Liver (tissue), 9 donors: Measurements from ENCODE around the gene AKT3. TPM values are rescaled to one million over a fixed set of nuclear protein-coding genes. Genes with fewer than 3 reads are reported as not detected.

Experiments
- DNase-seq: peaks from one replicate; pipeline ENCODE4 v3.0.0-alpha.2; 2017; ENCODE audit warnings: low spot score
- H3K27ac ChIP-seq, 2 donors: one replicate each; pipeline ENCODE4 v1.7.0; 2013; ENCODE audit warnings: inconsistent platforms in 2 of 2, low read length in 2 of 2, control low read depth in 1 of 2, low read depth in 1 of 2, mild to moderate bottlenecking in 1 of 2
- H3K27me3 ChIP-seq, 4 donors: one replicate each; pipeline versions ENCODE4 v1.6.1 to v1.7.0; 2013; ENCODE audit warnings: low read length in 3 of 4, inconsistent platforms in 1 of 4, mild to moderate bottlenecking in 1 of 4, moderate library complexity in 1 of 4; ENCODE audit not compliant: control insufficient read depth in 4 of 4, insufficient read depth in 4 of 4
- H3K36me3 ChIP-seq, 4 donors: one replicate each; pipeline versions ENCODE4 v1.6.1 to v1.7.0; 2013; ENCODE audit warnings: low read length in 3 of 4, mild to moderate bottlenecking in 3 of 4, low read depth in 1 of 4, moderate library complexity in 1 of 4; ENCODE audit not compliant: control insufficient read depth in 4 of 4, insufficient read depth in 3 of 4
- H3K4me1 ChIP-seq, 4 donors: one replicate each; pipeline versions ENCODE4 v1.6.1 to v1.7.0; 2013; ENCODE audit warnings: low read length in 3 of 4, mild to moderate bottlenecking in 3 of 4, moderate library complexity in 1 of 4; ENCODE audit not compliant: control insufficient read depth in 4 of 4, insufficient read depth in 4 of 4
- H3K4me3 ChIP-seq, 3 donors: one replicate each; pipeline versions ENCODE4 v1.6.1 to v1.7.0; 2013; ENCODE audit warnings: low read length in 3 of 3, control low read depth in 1 of 3, low read depth in 1 of 3, mild to moderate bottlenecking in 1 of 3
- H3K9ac ChIP-seq, 2 donors: one replicate each; pipeline ENCODE4 v1.7.0; 2013; ENCODE audit warnings: low read length in 2 of 2, mild to moderate bottlenecking in 2 of 2, moderate library complexity in 2 of 2, control low read depth in 1 of 2, low read depth in 1 of 2
- H3K9me3 ChIP-seq, 4 donors: one replicate each; pipeline versions ENCODE4 v1.6.1 to v1.7.0; 2013; ENCODE audit warnings: low read length in 3 of 4; ENCODE audit not compliant: control insufficient read depth in 4 of 4
- ATF3 ChIP-seq: IDR thresholded peaks from 2 replicates; pipeline ENCODE4 v1.6.1; 2016; ENCODE audit warnings: antibody characterized with exemption
- EGR1 ChIP-seq, 2 donors: IDR thresholded peaks; 2 replicates each; pipeline ENCODE4 v1.6.1; 2016 to 2018; ENCODE audit warnings: antibody characterized with exemption in 2 of 2, low read depth in 2 of 2
- FOXA1 ChIP-seq: IDR thresholded peaks from 2 replicates; pipeline ENCODE4 v1.6.1; 2016; ENCODE audit warnings: antibody characterized with exemption
- FOXA2 ChIP-seq: IDR thresholded peaks from 2 replicates; pipeline ENCODE4 v1.6.1; 2016; ENCODE audit warnings: antibody characterized with exemption
- GABPA ChIP-seq, 2 donors: IDR thresholded peaks in 1 of 2; conservative IDR thresholded peaks in 1 of 2; 2 replicates each; pipeline ENCODE4 v1.6.1; 2016; ENCODE audit warnings: antibody characterized with exemption in 2 of 2, mild to moderate bottlenecking in 1 of 2, moderate library complexity in 1 of 2
- HNF4A ChIP-seq, 2 donors: conservative IDR thresholded peaks; 2 replicates each; pipeline ENCODE4 v1.6.1; 2016; ENCODE audit warnings: antibody characterized with exemption in 2 of 2, mild to moderate bottlenecking in 2 of 2
- HNF4G ChIP-seq: IDR thresholded peaks from 2 replicates; pipeline ENCODE4 v1.6.1; 2016; ENCODE audit warnings: antibody characterized with exemption
- JUND ChIP-seq, 2 donors: IDR thresholded peaks; 2 replicates each; pipeline ENCODE4 v1.6.1; 2016; ENCODE audit warnings: antibody characterized with exemption in 2 of 2
- MAX ChIP-seq: IDR thresholded peaks from 2 replicates; pipeline ENCODE4 v1.6.1; 2016; ENCODE audit warnings: antibody characterized with exemption
- NR2F2 ChIP-seq: IDR thresholded peaks from 2 replicates; pipeline ENCODE4 v1.6.1; 2016; ENCODE audit warnings: antibody characterized with exemption
- RAD21 ChIP-seq, 2 donors: IDR thresholded peaks; 2 replicates each; pipeline ENCODE4 v1.6.1; 2016; ENCODE audit warnings: antibody characterized with exemption in 2 of 2, mild to moderate bottlenecking in 2 of 2
- REST ChIP-seq: IDR thresholded peaks from 2 replicates; pipeline ENCODE4 v1.6.1; 2016; ENCODE audit warnings: antibody characterized with exemption, mild to moderate bottlenecking
- RXRA ChIP-seq, 2 donors: IDR thresholded peaks; 2 replicates each; pipeline ENCODE4 v1.6.1; 2017 to 2018; ENCODE audit warnings: antibody characterized with exemption in 2 of 2, mild to moderate bottlenecking in 1 of 2
- SP1 ChIP-seq: IDR thresholded peaks from 2 replicates; pipeline ENCODE4 v1.6.1; 2018; ENCODE audit warnings: antibody characterized with exemption, mild to moderate bottlenecking
- TAF1 ChIP-seq: conservative IDR thresholded peaks from 2 replicates; pipeline ENCODE4 v1.6.1; 2016; ENCODE audit warnings: antibody characterized with exemption, mild to moderate bottlenecking
- YY1 ChIP-seq: IDR thresholded peaks from 2 replicates; pipeline ENCODE4 v1.6.1; 2016; ENCODE audit warnings: antibody characterized with exemption, mild to moderate bottlenecking
- ZBTB33 ChIP-seq: IDR thresholded peaks from 2 replicates; pipeline ENCODE4 v1.6.1; 2016; ENCODE audit warnings: antibody characterized with exemption
- WGBS: extraction: QIAGEN DNeasy Blood & Tissue Kit; methylation state at CpG from one replicate; pipeline ENCODE4 v1.1.7; 2013; 5-methylcytosine and 5-hydroxymethylcytosine counted together
- polyA plus RNA-seq, 2 donors: library from polyadenylated mRNA; stranded (reverse) in 1 of 2; unstranded in 1 of 2; fragments of 200-250 nt in 1 of 2; fragments of >200 nt in 1 of 2; fragmentation: Nextera tagmentation in 1 of 2; extraction: Ambion mirVana in 1 of 2; gene quantifications; one replicate each; pipeline versions ENCODE4 v1.2.1 to v1.2.3, GENCODE V29; 2013 to 2015
- total RNA-seq, 2 donors: library from RNA; depleted of rRNA; stranded (reverse); fragments of >200 nt; gene quantifications; one replicate each; pipeline ENCODE4 v1.2.3, GENCODE V29; 2014
- donor health status: healthy.
- donor health status: healthy.
- donor health status: healthy.
- donor health status: healthy.
- donor health status: healthy.

Gene AKT3
- total and polyA plus RNA-seq, 4 donors, result 1.7 to 7.6 (median 2.8) TPM

- H3K9ac ChIP-seq, result no peak overlapping the region
- no peaks in the 10 kb centered on the region for H3K27me3 ChIP-seq
- H3K36me3 ChIP-seq, result no peaks in the 10 kb centered on the region
- no peak for TF ChIP-seq FOXA1
- TF ChIP-seq YY1, result no peak
- TF ChIP-seq MAX, result no peak
- no peak for TF ChIP-seq RAD21 (IDR thresholded peaks at IDR 0.05)
- TF ChIP-seq GABPA (IDR thresholded peaks at IDR 0.05 in 1 of 2, conservative IDR thresholded peaks at IDR 0.05 in 1 of 2), result no peak
- TF ChIP-seq EGR1 (IDR thresholded peaks at IDR 0.05; ENCODE audit: low read depth in 2 of 2), result no peak
- TF ChIP-seq NR2F2, result no peak
- TF ChIP-seq FOXA2, result no peak
- no peak for TF ChIP-seq RXRA (IDR thresholded peaks at IDR 0.05)
- TF ChIP-seq TAF1, result no peak
- H3K4me3 ChIP-seq, result no peak overlapping the region
- DNase-seq, result no peak
- H3K4me1 ChIP-seq, result no peaks in the 10 kb centered on the region
- H3K9me3 ChIP-seq, result no peaks in the 10 kb centered on the region
- H3K27ac ChIP-seq, result no peak overlapping the region
These were observed 300.3 kb downstream of the AKT3 start for GRCh38 chr1:243549791-243550190.

GRCh38 chr1:243549108-243549507, 300.9 kb downstream of the AKT3 start:
- no peaks in the 10 kb centered on the region for H3K27me3 ChIP-seq
- H3K4me3 ChIP-seq, result no peak overlapping the region
- H3K4me1 ChIP-seq, result no peaks in the 10 kb centered on the region
- H3K9ac ChIP-seq, result no peak overlapping the region
- H3K27ac ChIP-seq, result no peak overlapping the region
- DNase-seq, result no peak
- TF ChIP-seq ATF3, result no peak
- no peaks in the 10 kb centered on the region for H3K9me3 ChIP-seq
- no peaks in the 10 kb centered on the region for H3K36me3 ChIP-seq

GRCh38 chr1:243548516-243548915, 301.5 kb downstream of the AKT3 start:
- Histone ChIP-seq H3K27ac (no peak overlapping the region), H3K4me1 (no peaks in the 10 kb centered on the region), H3K4me3 (no peak overlapping the region), H3K9me3 (no peaks in the 10 kb centered on the region), H3K9ac (no peak overlapping the region), H3K27me3 (no peaks in the 10 kb centered on the region), H3K36me3 (no peaks in the 10 kb centered on the region)
- 97% methylated on average over 1 of the region's 1 CpG for WGBS
- TF ChIP-seq FOXA1 (no peak), HNF4A (conservative IDR thresholded peaks at IDR 0.05) (no peak), NR2F2 (no peak), RAD21 (IDR thresholded peaks at IDR 0.05) (no peak), JUND (IDR thresholded peaks at IDR 0.05) (no peak), HNF4G (no peak), SP1 (no peak), ZBTB33 (no peak), REST (no peak), YY1 (no peak)
- no peak for DNase-seq
